GM12875 (cell line): Measurements from ENCODE around the gene C1D.
"Not testable (repeated sequence)": the region's sequence is repeated elsewhere in the genome, so short reads cannot be mapped to it uniquely, and the experiment has no call there.

Experiments used
- H3K4me3 ChIP-seq: one replicate; pipeline ENCODE4 v1.5.1; 2011; ENCODE audit warnings: low read depth, low read length, control low read depth
- CTCF ChIP-seq: IDR thresholded peaks from 2 replicates; pipeline ENCODE4 v1.5.1; 2011; ENCODE audit warnings: low read depth, mild to moderate bottlenecking, control low read depth, inconsistent platforms, low read length, moderate library complexity, borderline replicate concordance; ENCODE audit not compliant: insufficient read depth

C1D gene

GRCh38 chr2:68009526-68009925 lies 53.3 kb downstream of the C1D start:
- no peak for TF ChIP-seq CTCF
- H3K4me3 ChIP-seq: no peak overlapping the region

GRCh38 chr2:68000170-68000825 lies 62.5 kb downstream of the C1D start:
- TF ChIP-seq CTCF: no peak
- no peak overlapping the region for H3K4me3 ChIP-seq

GRCh38 chr2:67999332-67999731 lies 63.5 kb downstream of the C1D start:
- no peak overlapping the region for H3K4me3 ChIP-seq
- no peak for TF ChIP-seq CTCF

GRCh38 chr2:67997903-67998302 lies 64.9 kb downstream of the C1D start:
- no peak for TF ChIP-seq CTCF
- H3K4me3 ChIP-seq: no peak overlapping the region

- no peak overlapping the region for H3K4me3 ChIP-seq
- no peak for TF ChIP-seq CTCF
These were observed 65.3 kb downstream of the C1D start for GRCh38 chr2:67997528-67997900.

- H3K4me3 ChIP-seq: no peak overlapping the region
- TF ChIP-seq CTCF: no peak
These were observed 65.9 kb downstream of the C1D start for GRCh38 chr2:67996772-67997527.

GRCh38 chr2:67994716-67995115 lies 68.1 kb downstream of the C1D start:
- TF ChIP-seq CTCF: no peak
- no peak overlapping the region for H3K4me3 ChIP-seq

- not testable (repeated sequence) for H3K4me3 ChIP-seq
These were observed 68.7 kb downstream of the C1D start for GRCh38 chr2:67994069-67994468.
